T-helper 17 cell (primary cell): ENCODE data around the gene HMCN1. TPM values are rescaled to one million over a fixed set of nuclear protein-coding genes. Genes with fewer than 3 reads are reported as not detected.
"Not testable (repeated sequence)": the region's sequence is repeated elsewhere in the genome, so short reads cannot be mapped to it uniquely, and the experiment has no call there.

ENCODE experiments used
- ATAC-seq: fragments of 150-1000 bp; cut with Tn5 transposase; 2 replicates; pipeline ENCODE4 v1.10.0; 2021; ENCODE audit warnings: mild to moderate bottlenecking, moderate library complexity
- DNase-seq, 3 donors: peaks; one replicate each; pipeline versions ENCODE4 v3.0.0 to v3.0.0-alpha.2; 2020 to 2021
- H3K9me3 ChIP-seq: one replicate; pipeline ENCODE4 v1.7.0; 2013; ENCODE audit warnings: low read length, mild to moderate bottlenecking; ENCODE audit not compliant: control insufficient read depth, poor library complexity, severe bottlenecking
- H3K27ac Mint-ChIP-seq: one replicate; pipeline ENCODE4 v1.8.0; 2022; ENCODE audit warnings: mild to moderate bottlenecking, moderate library complexity, mixed read lengths
- H3K27me3 Mint-ChIP-seq: one replicate; pipeline ENCODE4 v1.8.0; 2022; ENCODE audit warnings: mixed read lengths
- H3K36me3 Mint-ChIP-seq: one replicate; pipeline ENCODE4 v1.8.0; 2022; ENCODE audit warnings: low read depth, mixed read lengths
- H3K4me1 Mint-ChIP-seq: one replicate; pipeline ENCODE4 v1.8.0; 2022; ENCODE audit warnings: mild to moderate bottlenecking, mixed read lengths
- H3K4me3 Mint-ChIP-seq: one replicate; pipeline ENCODE4 v1.8.0; 2022; ENCODE audit warnings: mild to moderate bottlenecking, moderate library complexity, mixed read lengths
- total RNA-seq, 4 donors: library from RNA in 2 of 4; stranded (reverse) in 2 of 4; gene quantifications; one replicate each; pipeline ENCODE4 v1.2.3 and lab custom pipeline; 2022 to 2026

The HMCN1 gene
- total RNA-seq, 2 donors from 2014 or later, result 0.05 to 0.57 TPM

GRCh38 chr1:185794495-185794894 lies 60.3 kb downstream of the HMCN1 start:
- H3K27ac Mint-ChIP-seq, ATAC-seq, H3K9me3 ChIP-seq, H3K36me3 Mint-ChIP-seq, H3K27me3 Mint-ChIP-seq, H3K4me1 Mint-ChIP-seq, H3K4me3 Mint-ChIP-seq, DNase-seq: not testable (repeated sequence)

- Mint-ChIP-seq H3K4me1 (no peaks in the 10 kb centered on the region), H3K27ac (no peak overlapping the region), H3K4me3 (no peak overlapping the region), H3K27me3 (no peaks in the 10 kb centered on the region), H3K36me3 (no peaks in the 10 kb centered on the region)
- ATAC-seq (no peak), DNase-seq (no peak)
- H3K9me3 ChIP-seq, result peaks cover 3% of the 10 kb centered on the region
These were observed 61.0 kb downstream of the HMCN1 start for GRCh38 chr1:185795181-185795580.

GRCh38 chr1:185798505-185798904 lies 64.3 kb downstream of the HMCN1 start:
- no peak overlapping the region for H3K27ac Mint-ChIP-seq
- ATAC-seq (no peak), DNase-seq (no peak)
- peaks cover 3% of the 10 kb centered on the region for H3K9me3 ChIP-seq
- no peaks in the 10 kb centered on the region for H3K4me1 Mint-ChIP-seq
- no peak overlapping the region for H3K4me3 Mint-ChIP-seq
- H3K27me3 Mint-ChIP-seq, result no peaks in the 10 kb centered on the region
- no peaks in the 10 kb centered on the region for H3K36me3 Mint-ChIP-seq

- no peak overlapping the region for H3K27ac Mint-ChIP-seq
- ATAC-seq, result no peak
- H3K36me3 Mint-ChIP-seq, result no peaks in the 10 kb centered on the region
These were observed 69.0 kb downstream of the HMCN1 start for GRCh38 chr1:185803241-185803640.

GRCh38 chr1:185804206-185804605 lies 70.0 kb downstream of the HMCN1 start:
- no peaks in the 10 kb centered on the region for H3K36me3 Mint-ChIP-seq
- H3K27ac Mint-ChIP-seq, result no peak overlapping the region
- no peak overlapping the region for H3K4me3 Mint-ChIP-seq
- no peaks in the 10 kb centered on the region for H3K4me1 Mint-ChIP-seq
- H3K27me3 Mint-ChIP-seq, result peaks cover 6% of the 10 kb centered on the region
- DNase-seq (no peak), ATAC-seq (no peak)
- H3K9me3 ChIP-seq, result peaks cover 3% of the 10 kb centered on the region

More at GRCh38 chr1:185803241-185803640, 69.0 kb downstream of the HMCN1 start:
- Mint-ChIP-seq H3K4me1 (no peaks in the 10 kb centered on the region), H3K4me3 (no peak overlapping the region), H3K27me3 (peaks cover 6% of the 10 kb centered on the region)
- DNase-seq, result no peak
- peaks cover 3% of the 10 kb centered on the region for H3K9me3 ChIP-seq

GRCh38 chr1:185804608-185805007 lies 70.4 kb downstream of the HMCN1 start:
- Mint-ChIP-seq H3K4me1 (no peaks in the 10 kb centered on the region), H3K27me3 (peaks cover 7% of the 10 kb centered on the region)

GRCh38 chr1:185807275-185807674 lies 73.1 kb downstream of the HMCN1 start:
- peaks cover 12% of the 10 kb centered on the region for H3K27me3 Mint-ChIP-seq
- no peaks in the 10 kb centered on the region for H3K4me1 Mint-ChIP-seq
- H3K9me3 ChIP-seq, result no peaks in the 10 kb centered on the region
- DNase-seq (no peak), ATAC-seq (no peak)
- no peaks in the 10 kb centered on the region for H3K36me3 Mint-ChIP-seq
- no peak overlapping the region for H3K4me3 Mint-ChIP-seq
- no peak overlapping the region for H3K27ac Mint-ChIP-seq

More at GRCh38 chr1:185804608-185805007, 70.4 kb downstream of the HMCN1 start:
- ATAC-seq, result no peak
- H3K36me3 Mint-ChIP-seq, result no peaks in the 10 kb centered on the region
- H3K27ac Mint-ChIP-seq, result no peak overlapping the region
- no peak for DNase-seq
- peaks cover 3% of the 10 kb centered on the region for H3K9me3 ChIP-seq
- no peak overlapping the region for H3K4me3 Mint-ChIP-seq

- no peaks in the 10 kb centered on the region for H3K36me3 Mint-ChIP-seq
- H3K27me3 Mint-ChIP-seq, result peaks cover 12% of the 10 kb centered on the region
- H3K4me1 Mint-ChIP-seq, result no peaks in the 10 kb centered on the region
- H3K9me3 ChIP-seq, result no peaks in the 10 kb centered on the region
- DNase-seq, result no peak
- H3K27ac Mint-ChIP-seq, result no peak overlapping the region
- no peak overlapping the region for H3K4me3 Mint-ChIP-seq
- no peak for ATAC-seq
These were observed 74.4 kb downstream of the HMCN1 start for GRCh38 chr1:185808631-185809030.

- H3K27me3 Mint-ChIP-seq, result peaks cover 5% of the 10 kb centered on the region
- no peak for ATAC-seq
- no peaks in the 10 kb centered on the region for H3K9me3 ChIP-seq
- H3K36me3 Mint-ChIP-seq, result no peaks in the 10 kb centered on the region
- no peak overlapping the region for H3K27ac Mint-ChIP-seq
- H3K4me1 Mint-ChIP-seq, result no peaks in the 10 kb centered on the region
- no peak for DNase-seq
- no peak overlapping the region for H3K4me3 Mint-ChIP-seq
These were observed 77.0 kb downstream of the HMCN1 start for GRCh38 chr1:185811073-185811709.

- H3K4me1 Mint-ChIP-seq, result no peaks in the 10 kb centered on the region
- peaks cover 11% of the 10 kb centered on the region for H3K27me3 Mint-ChIP-seq
- no peak overlapping the region for H3K27ac Mint-ChIP-seq
- H3K36me3 Mint-ChIP-seq, result no peaks in the 10 kb centered on the region
- H3K4me3 Mint-ChIP-seq, result no peak overlapping the region
- no peak for DNase-seq
- H3K9me3 ChIP-seq, result no peaks in the 10 kb centered on the region
- no peak for ATAC-seq
These were observed 78.7 kb downstream of the HMCN1 start for GRCh38 chr1:185812934-185813333.

GRCh38 chr1:185813401-185813979 lies 79.3 kb downstream of the HMCN1 start:
- no peak for DNase-seq

GRCh38 chr1:185816460-185816859 lies 82.3 kb downstream of the HMCN1 start:
- H3K4me3 Mint-ChIP-seq, result no peak overlapping the region
- no peak overlapping the region for H3K27ac Mint-ChIP-seq
- no peak for DNase-seq
- H3K36me3 Mint-ChIP-seq, result no peaks in the 10 kb centered on the region
- no peaks in the 10 kb centered on the region for H3K4me1 Mint-ChIP-seq
- peaks cover 20% of the 10 kb centered on the region for H3K27me3 Mint-ChIP-seq
- H3K9me3 ChIP-seq, result no peaks in the 10 kb centered on the region
- no peak for ATAC-seq

More at GRCh38 chr1:185813401-185813979, 79.3 kb downstream of the HMCN1 start:
- no peaks in the 10 kb centered on the region for H3K4me1 Mint-ChIP-seq
- no peak for ATAC-seq
- no peak overlapping the region for H3K27ac Mint-ChIP-seq
- H3K4me3 Mint-ChIP-seq, result no peak overlapping the region
- H3K9me3 ChIP-seq, result no peaks in the 10 kb centered on the region
- H3K27me3 Mint-ChIP-seq, result peaks cover 11% of the 10 kb centered on the region
- H3K36me3 Mint-ChIP-seq, result no peaks in the 10 kb centered on the region

- peaks cover 35% of the 10 kb centered on the region for H3K27me3 Mint-ChIP-seq
- H3K27ac Mint-ChIP-seq, result no peak overlapping the region
- peaks cover 2% of the 10 kb centered on the region for H3K36me3 Mint-ChIP-seq
- no peaks in the 10 kb centered on the region for H3K9me3 ChIP-seq
- H3K4me3 Mint-ChIP-seq, result no peak overlapping the region
- no peak for ATAC-seq
- DNase-seq, result no peak
- H3K4me1 Mint-ChIP-seq, result no peaks in the 10 kb centered on the region
These were observed 85.6 kb downstream of the HMCN1 start for GRCh38 chr1:185819798-185820197.
